Glutamatergic neuron (in vitro differentiated cells): ENCODE data around the gene SUSD6. TPM values are rescaled to one million over a fixed set of nuclear protein-coding genes. Genes with fewer than 3 reads are reported as not detected.

Experiments used
- DNase-seq: peaks from one replicate; pipeline ENCODE4 v3.0.0; 2022
- H3K27ac Mint-ChIP-seq: one replicate; pipeline ENCODE4 v1.8.0; 2020; ENCODE audit warnings: mild to moderate bottlenecking, mixed read lengths, inconsistent platforms; ENCODE audit not compliant: unreplicated experiment
- H3K27me3 Mint-ChIP-seq: one replicate; pipeline ENCODE4 v1.8.0; 2020; ENCODE audit warnings: mild to moderate bottlenecking, moderate library complexity, mixed read lengths, inconsistent platforms; ENCODE audit not compliant: unreplicated experiment
- H3K36me3 Mint-ChIP-seq: one replicate; pipeline ENCODE4 v1.8.0; 2020; ENCODE audit warnings: mild to moderate bottlenecking, mixed read lengths, inconsistent platforms; ENCODE audit not compliant: unreplicated experiment
- H3K4me1 Mint-ChIP-seq: one replicate; pipeline ENCODE4 v1.8.0; 2020; ENCODE audit warnings: mild to moderate bottlenecking, low read depth, mixed read lengths, inconsistent platforms; ENCODE audit not compliant: unreplicated experiment
- H3K4me3 Mint-ChIP-seq: one replicate; pipeline ENCODE4 v1.8.0; 2020; ENCODE audit warnings: mild to moderate bottlenecking, mixed read lengths, inconsistent platforms; ENCODE audit not compliant: unreplicated experiment
- H3K9me3 Mint-ChIP-seq: one replicate; pipeline ENCODE4 v1.8.0; 2020; ENCODE audit warnings: mild to moderate bottlenecking, moderate library complexity, mixed read lengths, inconsistent platforms; ENCODE audit not compliant: unreplicated experiment
- CTCF ChIP-seq: fragments of 200-600 bp; sonication (generic); IDR thresholded peaks from one replicate; pipeline ENCODE4 v1.5.0; 2021; ENCODE audit not compliant: partially characterized antibody, unreplicated experiment
- total RNA-seq: library from RNA; stranded (reverse); fragmentation: NEBNext Ultra II Directional; extraction: Animal tissue kit (Norgen Biotek cat#: 25700); gene quantifications from one replicate; pipeline ENCODE4 v1.2.1, GENCODE V29; 2021; ENCODE audit not compliant: unreplicated experiment

Gene SUSD6
- total RNA-seq, 1 donor from 2014 or later, result 106 TPM

GRCh38 chr14:69660344-69661193 is 49.2 kb downstream of the SUSD6 start:
- H3K36me3 Mint-ChIP-seq, result no peaks in the 10 kb centered on the region
- no peak overlapping the region for H3K4me3 Mint-ChIP-seq
- DNase-seq, result no peak
- peaks cover 4% of the 10 kb centered on the region for H3K27me3 Mint-ChIP-seq
- TF ChIP-seq CTCF, result no peak
- H3K9me3 Mint-ChIP-seq, result peaks cover 4% of the 10 kb centered on the region
- H3K4me1 Mint-ChIP-seq, result peaks cover 31% of the 10 kb centered on the region
- no peak overlapping the region for H3K27ac Mint-ChIP-seq

- no peak overlapping the region for H3K27ac Mint-ChIP-seq
These were observed 49.8 kb downstream of the SUSD6 start for GRCh38 chr14:69661194-69661537.

GRCh38 chr14:69662636-69663299 is 51.4 kb downstream of the SUSD6 start:
- Mint-ChIP-seq H3K4me3 (no peak overlapping the region), H3K36me3 (no peaks in the 10 kb centered on the region), H3K27ac (no peak overlapping the region), H3K4me1 (peaks cover 39% of the 10 kb centered on the region), H3K9me3 (peaks cover 9% of the 10 kb centered on the region), H3K27me3 (peaks cover 7% of the 10 kb centered on the region)
- no peak for TF ChIP-seq CTCF
- DNase-seq, result no peak

More at GRCh38 chr14:69661194-69661537, 49.8 kb downstream of the SUSD6 start:
- Mint-ChIP-seq H3K36me3 (no peaks in the 10 kb centered on the region), H3K4me1 (peaks cover 37% of the 10 kb centered on the region), H3K27me3 (peaks cover 4% of the 10 kb centered on the region), H3K4me3 (no peak overlapping the region), H3K9me3 (peaks cover 6% of the 10 kb centered on the region)
- no peak for DNase-seq
- TF ChIP-seq CTCF, result no peak

GRCh38 chr14:69663300-69663643 is 51.9 kb downstream of the SUSD6 start:
- no peak overlapping the region for H3K27ac Mint-ChIP-seq
- peaks cover 11% of the 10 kb centered on the region for H3K9me3 Mint-ChIP-seq
- H3K4me1 Mint-ChIP-seq, result peaks cover 35% of the 10 kb centered on the region
- no peak overlapping the region for H3K4me3 Mint-ChIP-seq
- H3K36me3 Mint-ChIP-seq, result no peaks in the 10 kb centered on the region
- TF ChIP-seq CTCF, result no peak
- peaks cover 8% of the 10 kb centered on the region for H3K27me3 Mint-ChIP-seq
- DNase-seq, result no peak

GRCh38 chr14:69664265-69664664 is 52.9 kb downstream of the SUSD6 start:
- H3K4me3 Mint-ChIP-seq, result no peak overlapping the region
- no peak for TF ChIP-seq CTCF
- H3K27ac Mint-ChIP-seq, result no peak overlapping the region
- H3K27me3 Mint-ChIP-seq, result peaks cover 11% of the 10 kb centered on the region
- no peaks in the 10 kb centered on the region for H3K36me3 Mint-ChIP-seq
- no peak for DNase-seq
- H3K9me3 Mint-ChIP-seq, result peaks cover 11% of the 10 kb centered on the region
- peaks cover 34% of the 10 kb centered on the region for H3K4me1 Mint-ChIP-seq
